D721Med (cell line): Measurements from ENCODE around the gene AXIN1.
"Not testable (repeated sequence)": the region's sequence is repeated elsewhere in the genome, so short reads cannot be mapped to it uniquely, and the experiment has no call there.

ENCODE experiments used
- DNase-seq: peaks from one replicate; pipeline ENCODE4 v3.0.0; 2011; ENCODE audit warnings: low spot score; ENCODE audit not compliant: insufficient read length
- FAIRE-seq: peaks from 2 replicates; lab custom pipeline; 2011; peaks lifted over from hg19 to GRCh38; lab: Jason Lieb, UNC
- CTCF ChIP-seq: IDR thresholded peaks from 2 replicates; pipeline ENCODE4 v1.5.1; 2012; ENCODE audit warnings: mild to moderate bottlenecking, control low read depth; ENCODE audit not compliant: insufficient read depth; ENCODE audit errors: missing control alignments

Gene AXIN1

GRCh38 chr16:379183-379960 is 26.8 kb upstream of the AXIN1 start:
- FAIRE-seq (no peak), DNase-seq (no peak)
- TF ChIP-seq CTCF, result no peak

- no peak for DNase-seq
Observed at GRCh38 chr16:378821-379182, 26.3 kb upstream of the AXIN1 start.

GRCh38 chr16:378113-378820 is 25.7 kb upstream of the AXIN1 start:
- not testable (repeated sequence) for FAIRE-seq, DNase-seq

More at GRCh38 chr16:378821-379182, 26.3 kb upstream of the AXIN1 start:
- FAIRE-seq, result no peak
- TF ChIP-seq CTCF, result no peak

DNA sequence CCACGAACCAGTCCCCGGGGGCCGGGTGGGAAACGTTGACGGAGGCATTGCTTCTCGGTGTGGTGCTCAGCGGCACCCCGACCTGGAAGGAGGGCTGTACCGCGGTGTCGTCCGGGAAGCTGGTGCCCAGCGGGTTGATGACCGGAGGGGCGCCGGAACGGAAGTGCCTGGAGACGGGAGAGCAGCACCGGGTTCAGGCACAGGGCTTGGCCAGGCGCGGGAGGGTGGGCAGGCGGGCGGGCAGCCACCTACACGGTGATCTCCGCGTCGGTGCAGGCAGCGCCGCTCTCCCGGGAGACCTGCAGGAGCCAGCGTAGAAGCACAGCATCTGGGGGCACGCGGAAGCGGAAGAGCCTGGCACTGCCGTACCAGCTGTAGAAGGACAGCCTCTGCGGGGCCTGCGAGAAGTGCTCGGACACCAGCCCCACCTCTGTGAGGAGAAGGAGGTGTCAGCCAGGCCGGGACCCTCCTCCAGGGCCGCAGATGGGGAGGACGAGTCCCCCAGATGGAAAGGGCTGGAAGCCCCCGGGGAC is 25.0 kb upstream of the AXIN1 start:
- no peak for TF ChIP-seq CTCF
- DNase-seq (no peak), FAIRE-seq (no peak)

DNA sequence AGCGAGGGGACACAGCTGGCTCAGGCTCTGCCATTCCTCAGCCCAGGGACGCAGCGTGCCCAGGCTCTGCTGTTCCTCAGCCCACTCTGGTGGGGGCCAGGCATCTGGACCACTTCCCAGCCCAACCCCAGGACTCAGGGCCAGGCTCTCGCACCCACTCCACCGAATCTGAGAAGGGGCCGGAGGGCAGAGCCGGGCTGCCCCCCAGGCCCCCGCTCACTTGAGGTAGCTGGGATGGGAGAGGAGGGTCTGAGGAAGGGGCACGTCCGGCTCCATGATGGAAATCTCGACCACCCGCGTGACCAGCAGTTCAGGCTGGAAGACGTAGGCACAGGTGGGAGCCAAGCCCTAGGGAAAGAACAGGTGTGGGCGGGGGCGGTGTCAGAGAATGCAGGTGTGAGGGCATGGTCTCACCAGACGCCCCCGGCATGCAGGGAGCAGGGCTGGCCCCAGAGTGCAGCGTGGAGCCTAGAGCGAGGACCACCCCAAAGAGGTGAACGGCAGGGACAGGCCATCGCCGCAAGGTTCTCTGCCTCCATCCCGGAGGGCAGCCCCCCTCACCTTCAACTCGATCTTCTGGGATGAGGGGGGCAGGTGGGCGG is 24.4 kb upstream of the AXIN1 start:
- TF ChIP-seq CTCF, result no peak
- no peak for FAIRE-seq
- DNase-seq, result no peak

- no peak for TF ChIP-seq CTCF
- DNase-seq (no peak), FAIRE-seq (no peak)
Observed at GRCh38 chr16:375927-376816, 23.6 kb upstream of the AXIN1 start.

GRCh38 chr16:375212-375611 is 22.7 kb upstream of the AXIN1 start:
- DNase-seq, result no peak
- FAIRE-seq, result no peak
- TF ChIP-seq CTCF, result no peak
